SK-N-SH treated with all-trans-retinoic acid at 6 μM for 48 hours (cell line): ENCODE measurements around the gene LRRC4.

Experiments
- ATAC-seq: fragments of 200-7000 bp; cut with Tn5 transposase; 3 replicates; pipeline ENCODE4 v1.9.1; 2020; ENCODE audit warnings: mild to moderate bottlenecking, moderate library complexity
- ARNTL ChIP-seq: fragments of 450-650 bp; formaldehyde crosslinking; IDR thresholded peaks from 2 replicates; pipeline ENCODE4 v1.5.0; 2020; ENCODE audit warnings: low read depth, mild to moderate bottlenecking, moderate library complexity, borderline replicate concordance
- BACH2 ChIP-seq: fragments of 250-450 bp; sonication (Bioruptor Pico); IDR thresholded peaks from 2 replicates; pipeline ENCODE4 v1.9.0; 2021; ENCODE audit warnings: mild to moderate bottlenecking, borderline replicate concordance
- CSDC2 ChIP-seq: fragments of 250-450 bp; sonication (Bioruptor Pico); IDR thresholded peaks from 2 replicates; pipeline ENCODE4 v1.5.0; 2020; ENCODE audit warnings: mild to moderate bottlenecking, moderate library complexity
- CSRNP3 ChIP-seq: fragments of 250-450 bp; sonication (Bioruptor Pico); IDR thresholded peaks from 2 replicates; pipeline ENCODE4 v1.5.1; 2021; ENCODE audit warnings: mild to moderate bottlenecking, moderate library complexity
- ESRRG ChIP-seq: fragments of 250-450 bp; sonication (Bioruptor Pico); IDR thresholded peaks from 2 replicates; pipeline ENCODE4 v1.6.1; 2021; ENCODE audit warnings: mild to moderate bottlenecking
- GLIS3 ChIP-seq: fragments of 250-450 bp; sonication (Bioruptor Pico); IDR thresholded peaks from 2 replicates; pipeline ENCODE4 v1.5.0; 2020; ENCODE audit warnings: mild to moderate bottlenecking, moderate library complexity
- ISL1 ChIP-seq: fragments of 250-450 bp; sonication (Bioruptor Pico); IDR thresholded peaks from 2 replicates; pipeline ENCODE4 v2.1.2; 2022; ENCODE audit warnings: mild to moderate bottlenecking, moderate library complexity
- OSR1 ChIP-seq: fragments of 250-450 bp; sonication (Bioruptor Pico); IDR thresholded peaks from 2 replicates; pipeline ENCODE4 v1.8.0; 2022; ENCODE audit warnings: moderate library complexity, mild to moderate bottlenecking, inconsistent platforms
- PATZ1 ChIP-seq: fragments of 250-450 bp; sonication (Bioruptor Pico); IDR thresholded peaks from 2 replicates; pipeline ENCODE4 v1.8.0; 2020; ENCODE audit warnings: mild to moderate bottlenecking, moderate library complexity, borderline replicate concordance
- POU6F1 ChIP-seq: fragments of 250-450 bp; sonication (Bioruptor Pico); IDR thresholded peaks from 2 replicates; pipeline ENCODE4 v1.8.0; 2021; ENCODE audit warnings: low read depth, mild to moderate bottlenecking, moderate library complexity, borderline replicate concordance
- PPARA ChIP-seq: fragments of 250-450 bp; sonication (Bioruptor Pico); IDR thresholded peaks from 2 replicates; pipeline ENCODE4 v1.5.0; 2020; ENCODE audit warnings: mild to moderate bottlenecking, borderline replicate concordance
- RARB ChIP-seq: fragments of 250-450 bp; sonication (Bioruptor Pico); IDR thresholded peaks from 2 replicates; pipeline ENCODE4 v1.8.0; 2021; ENCODE audit warnings: mild to moderate bottlenecking, moderate library complexity
- SNAI2 ChIP-seq: fragments of 250-450 bp; sonication (Bioruptor Pico); IDR thresholded peaks from 2 replicates; pipeline ENCODE4 v1.5.0; 2020; ENCODE audit warnings: mild to moderate bottlenecking, moderate library complexity
- TCF4 ChIP-seq: fragments of 250-450 bp; sonication (Bioruptor Pico); IDR thresholded peaks from 2 replicates; pipeline ENCODE4 v1.8.0; 2021; ENCODE audit warnings: mild to moderate bottlenecking, moderate library complexity, borderline replicate concordance
- TOX ChIP-seq: fragments of 250-450 bp; sonication (Bioruptor Pico); IDR thresholded peaks from 2 replicates; pipeline ENCODE4 v1.8.0; 2021; ENCODE audit warnings: mild to moderate bottlenecking, moderate library complexity, borderline replicate concordance
- TSHZ2 ChIP-seq: fragments of 250-450 bp; sonication (Bioruptor Pico); IDR thresholded peaks from 2 replicates; pipeline ENCODE4 v1.5.0; 2020; ENCODE audit warnings: mild to moderate bottlenecking, moderate library complexity
- ZFP3 ChIP-seq: fragments of 250-450 bp; sonication (Bioruptor Pico); IDR thresholded peaks from 2 replicates; pipeline ENCODE4 v1.5.0; 2020; ENCODE audit warnings: mild to moderate bottlenecking, moderate library complexity
- ZFP30 ChIP-seq: fragments of 450-650 bp; formaldehyde crosslinking; IDR thresholded peaks from 2 replicates; pipeline ENCODE4 v1.5.0; 2022; ENCODE audit warnings: mild to moderate bottlenecking, moderate library complexity
- ZNF565 ChIP-seq: fragments of 450-650 bp; formaldehyde crosslinking; conservative IDR thresholded peaks from 2 replicates; pipeline ENCODE4 v1.5.0; 2020; ENCODE audit warnings: low read depth, mild to moderate bottlenecking, moderate library complexity
- ZNF8 ChIP-seq: fragments of 450-650 bp; formaldehyde crosslinking; IDR thresholded peaks from 2 replicates; pipeline ENCODE4 v1.5.0; 2020; ENCODE audit warnings: mild to moderate bottlenecking, moderate library complexity

LRRC4 gene

GRCh38 chr7:128029405-128029995 is 1.7 kb downstream of the LRRC4 start:
- TF ChIP-seq SNAI2: no peak
- no peak for TF ChIP-seq CSRNP3
- TF ChIP-seq ZNF565 (CRISPR knock-in tag): no peak
- TF ChIP-seq, all 23 proteins: peak for 0
- ATAC-seq: no peak

- TF ChIP-seq PATZ1 (CRISPR knock-in tag) (no peak), CSRNP3 (no peak), SNAI2 (no peak), TOX (CRISPR knock-in tag) (no peak), GLIS3 (CRISPR knock-in tag) (no peak), ISL1 (no peak), ZNF8 (no peak), POU6F1 (CRISPR knock-in tag) (no peak), ZFP30 (CRISPR knock-in tag) (no peak), BACH2 (CRISPR knock-in tag) (no peak), ESRRG (CRISPR knock-in tag) (no peak), PPARA (no peak), ZNF565 (CRISPR knock-in tag) (no peak), RARB (CRISPR knock-in tag) (no peak), TCF4 (CRISPR knock-in tag) (no peak), ARNTL (CRISPR knock-in tag) (no peak), TSHZ2 (CRISPR knock-in tag) (no peak), OSR1 (no peak)
- ATAC-seq: no peak
Observed at GRCh38 chr7:128027485-128027980, 3.7 kb downstream of the LRRC4 start.

GRCh38 chr7:128026551-128026950 is 4.7 kb downstream of the LRRC4 start:
- no peak for TF ChIP-seq TCF4 (CRISPR knock-in tag)
- no peak for TF ChIP-seq GLIS3 (CRISPR knock-in tag)
- no peak for TF ChIP-seq PATZ1 (CRISPR knock-in tag)
- TF ChIP-seq BACH2 (CRISPR knock-in tag): no peak
- TF ChIP-seq ISL1: no peak
- TF ChIP-seq RARB (CRISPR knock-in tag): no peak
- no peak for TF ChIP-seq ZFP3 (CRISPR knock-in tag)
- no peak for TF ChIP-seq CSDC2 (CRISPR knock-in tag)
- no peak for TF ChIP-seq TSHZ2 (CRISPR knock-in tag)
- ATAC-seq: no peak
